HepG2 (cell line): ENCODE data around the gene AHRR. TPM values are rescaled to one million over a fixed set of nuclear protein-coding genes. Genes with fewer than 3 reads are reported as not detected.

Source experiments
- ADNP ChIP-seq: sonication (generic); formaldehyde crosslinking; IDR thresholded peaks from 2 replicates; pipeline ENCODE4 v1.4.0; 2020; ENCODE audit warnings: missing genetic modification reagents
- GPN1 ChIP-seq: sonication (generic); formaldehyde crosslinking; IDR thresholded peaks from 2 replicates; pipeline ENCODE4 v1.5.1; 2020; ENCODE audit warnings: missing genetic modification reagents, borderline replicate concordance
- KAT7 ChIP-seq: IDR thresholded peaks from 2 replicates; pipeline ENCODE4 v1.6.1; 2018; ENCODE audit warnings: borderline replicate concordance, missing compliant biosample characterization
- KLF13 ChIP-seq: sonication (generic); formaldehyde crosslinking; IDR thresholded peaks from 2 replicates; pipeline ENCODE4 v1.4.0; 2020; ENCODE audit warnings: mild to moderate bottlenecking, missing genetic modification reagents
- MAF1 ChIP-seq: sonication (generic); formaldehyde crosslinking; IDR thresholded peaks from 2 replicates; pipeline ENCODE4 v1.5.0; 2020; ENCODE audit warnings: missing genetic modification reagents, borderline replicate concordance
- MTA3 ChIP-seq: sonication (generic); formaldehyde crosslinking; IDR thresholded peaks from 2 replicates; pipeline ENCODE4 v1.4.0; 2020; ENCODE audit warnings: missing genetic modification reagents
- RELA ChIP-seq: sonication (generic); formaldehyde crosslinking; IDR thresholded peaks from 2 replicates; pipeline ENCODE4 v1.4.0; 2020; ENCODE audit warnings: missing genetic modification reagents
- SIN3A ChIP-seq: IDR thresholded peaks from 2 replicates; pipeline ENCODE4 v1.6.1; 2011; ENCODE audit warnings: low read depth, mild to moderate bottlenecking, control low read depth, low read length, borderline replicate concordance
- SOX6 ChIP-seq, 2 experiments: fragments of 450-650 bp in 1 of 2; sonication (generic) in 1 of 2; formaldehyde crosslinking in 1 of 2; IDR thresholded peaks; 2 replicates each; pipeline versions ENCODE4 v1.4.0 to v1.6.1; 2017 to 2020; ENCODE audit warnings: antibody characterized with exemption in 1 of 2, mild to moderate bottlenecking in 1 of 2, missing genetic modification reagents in 1 of 2
- ZC3H13 ChIP-seq: sonication (generic); formaldehyde crosslinking; IDR thresholded peaks from 2 replicates; pipeline ENCODE4 v1.8.1; 2023; ENCODE audit warnings: mild to moderate bottlenecking, missing genetic modification reagents, moderate library complexity
- ZNF263 ChIP-seq: sonication (generic); formaldehyde crosslinking; IDR thresholded peaks from 2 replicates; pipeline ENCODE4 v1.4.0; 2020; ENCODE audit warnings: missing genetic modification reagents
- polyA plus RNA-seq, 8 experiments: library from polyadenylated mRNA; depleted of rRNA in 3 of 8; stranded (reverse) in 7 of 8; unstranded in 1 of 8; fragments of >200 nt; fragmentation: Illumina TruSeq in 4 of 8; extraction: Trizol in 4 of 8; gene quantifications; 2 replicates each; pipeline versions ENCODE4 v1.2.1 to v1.2.3, GENCODE V29; 2011 to 2016; ENCODE audit warnings: low read depth in 4 of 8, missing spikeins in 1 of 8, mixed read lengths in 1 of 8; ENCODE audit not compliant: insufficient read depth in 1 of 8
- total RNA-seq, 5 experiments: library from RNA; depleted of rRNA; stranded (reverse); fragments of >200 nt; fragmentation: Illumina TruSeq; extraction: Trizol; gene quantifications; 2 replicates each; pipeline ENCODE4 v1.2.3, GENCODE V29; 2016; ENCODE audit warnings: low read depth in 1 of 5
- TF ChIP-seq, protein P1 (sequence below): IDR thresholded peaks from 2 replicates; pipeline ENCODE4 v1.6.1; 2016; ENCODE audit warnings: low read depth, borderline replicate concordance
- TF ChIP-seq, protein P2 (sequence below): sonication (generic); formaldehyde crosslinking; IDR thresholded peaks from 2 replicates; pipeline ENCODE4 v1.5.0; 2020; ENCODE audit warnings: mild to moderate bottlenecking, missing genetic modification reagents
- TF ChIP-seq, protein P3 (sequence below): sonication (generic); formaldehyde crosslinking; IDR thresholded peaks from 2 replicates; pipeline ENCODE4 v1.4.0; 2020; ENCODE audit warnings: missing genetic modification reagents, borderline replicate concordance
- TF ChIP-seq, protein P4 (sequence below): sonication (generic); formaldehyde crosslinking; conservative IDR thresholded peaks from 2 replicates; pipeline ENCODE4 v1.4.0; 2020; ENCODE audit warnings: missing genetic modification reagents
- TF ChIP-seq, protein P5 (sequence below): sonication (generic); formaldehyde crosslinking; IDR thresholded peaks from 2 replicates; pipeline ENCODE4 v1.5.0; 2020; ENCODE audit warnings: missing genetic modification reagents, mild to moderate bottlenecking, borderline replicate concordance

AHRR gene
- total and polyA plus RNA-seq, 2 of the 13 experiments (the other 11 are each of a cell fraction or from before 2014, with no cell fraction given), result 0.28 to 0.35 TPM

DNA sequence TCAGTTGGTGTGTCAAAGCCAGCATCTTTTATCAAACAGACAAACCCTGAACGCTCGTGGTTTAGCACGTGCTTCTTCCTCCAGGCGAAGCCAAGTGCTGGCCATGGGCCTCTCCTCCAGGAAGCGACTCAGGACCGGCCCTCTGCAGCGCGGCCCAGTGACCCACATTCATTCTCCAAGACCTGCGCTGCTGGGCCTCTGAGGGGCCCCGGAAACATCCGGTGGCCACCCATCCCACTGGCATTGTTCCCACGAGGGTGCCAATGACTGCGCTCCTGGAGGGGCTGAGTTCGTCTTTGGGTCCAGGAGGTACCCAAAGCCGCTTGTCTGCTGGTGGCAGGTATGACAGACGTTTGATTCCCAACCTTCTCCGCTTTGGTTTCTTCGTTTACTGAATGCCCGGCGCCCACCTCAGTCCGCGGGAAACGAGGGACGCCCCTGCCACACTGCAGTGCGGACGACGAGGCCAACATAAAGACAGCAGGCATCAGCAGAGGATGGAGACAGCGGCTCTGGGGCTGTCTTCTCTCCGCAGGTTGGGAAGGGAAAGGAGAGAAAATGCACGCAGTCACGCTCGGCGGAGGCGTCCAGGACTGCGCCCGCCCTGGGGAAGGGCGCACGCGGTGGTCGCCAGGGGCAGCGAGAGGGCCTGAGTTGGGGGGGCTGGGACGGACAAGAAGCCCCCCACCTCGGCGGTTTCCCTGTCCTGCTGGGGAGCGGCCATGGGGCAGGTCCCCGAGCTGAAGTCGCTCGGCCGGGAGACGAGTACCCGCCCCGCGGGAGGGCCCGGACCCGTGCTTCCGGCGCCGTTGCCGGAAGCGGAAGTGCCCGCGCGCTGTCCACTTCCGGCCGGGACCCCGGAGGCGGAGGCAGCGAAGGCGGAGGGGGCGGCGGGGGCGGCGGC is 121.1 kb downstream of the AHRR start, which contains the start of gene EXOC3 (continued):
- TF ChIP-seq, protein P1, sequence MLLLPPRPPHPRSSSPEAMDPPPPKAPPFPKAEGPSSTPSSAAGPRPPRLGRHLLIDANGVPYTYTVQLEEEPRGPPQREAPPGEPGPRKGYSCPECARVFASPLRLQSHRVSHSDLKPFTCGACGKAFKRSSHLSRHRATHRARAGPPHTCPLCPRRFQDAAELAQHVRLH (CRISPR knock-in tag), result no peak
- TF ChIP-seq, protein P2, sequence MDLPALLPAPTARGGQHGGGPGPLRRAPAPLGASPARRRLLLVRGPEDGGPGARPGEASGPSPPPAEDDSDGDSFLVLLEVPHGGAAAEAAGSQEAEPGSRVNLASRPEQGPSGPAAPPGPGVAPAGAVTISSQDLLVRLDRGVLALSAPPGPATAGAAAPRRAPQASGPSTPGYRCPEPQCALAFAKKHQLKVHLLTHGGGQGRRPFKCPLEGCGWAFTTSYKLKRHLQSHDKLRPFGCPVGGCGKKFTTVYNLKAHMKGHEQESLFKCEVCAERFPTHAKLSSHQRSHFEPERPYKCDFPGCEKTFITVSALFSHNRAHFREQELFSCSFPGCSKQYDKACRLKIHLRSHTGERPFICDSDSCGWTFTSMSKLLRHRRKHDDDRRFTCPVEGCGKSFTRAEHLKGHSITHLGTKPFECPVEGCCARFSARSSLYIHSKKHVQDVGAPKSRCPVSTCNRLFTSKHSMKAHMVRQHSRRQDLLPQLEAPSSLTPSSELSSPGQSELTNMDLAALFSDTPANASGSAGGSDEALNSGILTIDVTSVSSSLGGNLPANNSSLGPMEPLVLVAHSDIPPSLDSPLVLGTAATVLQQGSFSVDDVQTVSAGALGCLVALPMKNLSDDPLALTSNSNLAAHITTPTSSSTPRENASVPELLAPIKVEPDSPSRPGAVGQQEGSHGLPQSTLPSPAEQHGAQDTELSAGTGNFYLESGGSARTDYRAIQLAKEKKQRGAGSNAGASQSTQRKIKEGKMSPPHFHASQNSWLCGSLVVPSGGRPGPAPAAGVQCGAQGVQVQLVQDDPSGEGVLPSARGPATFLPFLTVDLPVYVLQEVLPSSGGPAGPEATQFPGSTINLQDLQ (CRISPR knock-in tag), result no peak
- TF ChIP-seq SIN3A (peak; percentile 74; the same call in 1 of the 2 replicates), ADNP (no peak), GPN1 (no peak), ZNF263 (no peak), KAT7 (CRISPR knock-in tag) (peak; percentile 68; the same call in 1 of the 2 replicates), SOX6 (IDR thresholded peaks at IDR 0.05) (no peak), SOX6 (CRISPR knock-in tag; IDR thresholded peaks at IDR 0.05) (peak; percentile 26; the same call in 1 of the 2 replicates), MTA3 (CRISPR knock-in tag) (0 out of 2 replicates have a peak, but pooled peaks have one; percentile 58), RELA (CRISPR knock-in tag) (no peak), ZC3H13 (CRISPR knock-in tag) (peak; percentile 3; the same call in 1 of the 2 replicates), MAF1 (CRISPR knock-in tag) (peak; percentile 39; the same call in 1 of the 2 replicates), KLF13 (CRISPR knock-in tag) (no peak)
- TF ChIP-seq, protein P3, sequence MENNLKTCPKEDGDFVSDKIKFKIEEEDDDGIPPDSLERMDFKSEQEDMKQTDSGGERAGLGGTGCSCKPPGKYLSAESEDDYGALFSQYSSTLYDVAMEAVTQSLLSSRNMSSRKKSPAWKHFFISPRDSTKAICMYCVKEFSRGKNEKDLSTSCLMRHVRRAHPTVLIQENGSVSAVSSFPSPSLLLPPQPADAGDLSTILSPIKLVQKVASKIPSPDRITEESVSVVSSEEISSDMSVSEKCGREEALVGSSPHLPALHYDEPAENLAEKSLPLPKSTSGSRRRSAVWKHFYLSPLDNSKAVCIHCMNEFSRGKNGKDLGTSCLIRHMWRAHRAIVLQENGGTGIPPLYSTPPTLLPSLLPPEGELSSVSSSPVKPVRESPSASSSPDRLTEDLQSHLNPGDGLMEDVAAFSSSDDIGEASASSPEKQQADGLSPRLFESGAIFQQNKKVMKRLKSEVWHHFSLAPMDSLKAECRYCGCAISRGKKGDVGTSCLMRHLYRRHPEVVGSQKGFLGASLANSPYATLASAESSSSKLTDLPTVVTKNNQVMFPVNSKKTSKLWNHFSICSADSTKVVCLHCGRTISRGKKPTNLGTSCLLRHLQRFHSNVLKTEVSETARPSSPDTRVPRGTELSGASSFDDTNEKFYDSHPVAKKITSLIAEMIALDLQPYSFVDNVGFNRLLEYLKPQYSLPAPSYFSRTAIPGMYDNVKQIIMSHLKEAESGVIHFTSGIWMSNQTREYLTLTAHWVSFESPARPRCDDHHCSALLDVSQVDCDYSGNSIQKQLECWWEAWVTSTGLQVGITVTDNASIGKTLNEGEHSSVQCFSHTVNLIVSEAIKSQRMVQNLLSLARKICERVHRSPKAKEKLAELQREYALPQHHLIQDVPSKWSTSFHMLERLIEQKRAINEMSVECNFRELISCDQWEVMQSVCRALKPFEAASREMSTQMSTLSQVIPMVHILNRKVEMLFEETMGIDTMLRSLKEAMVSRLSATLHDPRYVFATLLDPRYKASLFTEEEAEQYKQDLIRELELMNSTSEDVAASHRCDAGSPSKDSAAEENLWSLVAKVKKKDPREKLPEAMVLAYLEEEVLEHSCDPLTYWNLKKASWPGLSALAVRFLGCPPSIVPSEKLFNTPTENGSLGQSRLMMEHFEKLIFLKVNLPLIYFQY, result peak; percentile 49; the same call in 1 of the 2 replicates
- TF ChIP-seq, protein P4, sequence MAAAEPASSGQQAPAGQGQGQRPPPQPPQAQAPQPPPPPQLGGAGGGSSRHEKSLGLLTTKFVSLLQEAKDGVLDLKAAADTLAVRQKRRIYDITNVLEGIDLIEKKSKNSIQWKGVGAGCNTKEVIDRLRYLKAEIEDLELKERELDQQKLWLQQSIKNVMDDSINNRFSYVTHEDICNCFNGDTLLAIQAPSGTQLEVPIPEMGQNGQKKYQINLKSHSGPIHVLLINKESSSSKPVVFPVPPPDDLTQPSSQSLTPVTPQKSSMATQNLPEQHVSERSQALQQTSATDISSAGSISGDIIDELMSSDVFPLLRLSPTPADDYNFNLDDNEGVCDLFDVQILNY (CRISPR knock-in tag), result no peak
- TF ChIP-seq, protein P5, sequence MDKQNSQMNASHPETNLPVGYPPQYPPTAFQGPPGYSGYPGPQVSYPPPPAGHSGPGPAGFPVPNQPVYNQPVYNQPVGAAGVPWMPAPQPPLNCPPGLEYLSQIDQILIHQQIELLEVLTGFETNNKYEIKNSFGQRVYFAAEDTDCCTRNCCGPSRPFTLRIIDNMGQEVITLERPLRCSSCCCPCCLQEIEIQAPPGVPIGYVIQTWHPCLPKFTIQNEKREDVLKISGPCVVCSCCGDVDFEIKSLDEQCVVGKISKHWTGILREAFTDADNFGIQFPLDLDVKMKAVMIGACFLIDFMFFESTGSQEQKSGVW, result no peak
